Uterus (tissue), 2 donors: ENCODE results near the gene TIA1.
"Not testable (repeated sequence)": the region's sequence is repeated elsewhere in the genome, so short reads cannot be mapped to it uniquely, and the experiment has no call there.

Experiments used
- CTCF ChIP-seq, 4 experiments: fragments of 200-600 bp in 2 of 4; fragments of 450-650 bp in 2 of 4; sonication (generic) in 2 of 4; IDR thresholded peaks; one replicate each; pipeline ENCODE4 v1.5.1; 2016 to 2019; ENCODE audit warnings: antibody characterized with exemption in 4 of 4, mild to moderate bottlenecking in 2 of 4, moderate library complexity in 1 of 4
- POLR2A ChIP-seq, 2 donors: fragments of 450-650 bp; IDR thresholded peaks; one replicate each; pipeline ENCODE4 v1.6.1; 2016; ENCODE audit warnings: antibody characterized with exemption in 2 of 2, mild to moderate bottlenecking in 1 of 2, moderate library complexity in 1 of 2

- TF ChIP-seq CTCF, POLR2A (IDR thresholded peaks at IDR 0.05): not testable (repeated sequence)
Observed at GRCh38 chr2:70169654-70170245, 78.7 kb downstream of the TIA1 start.
